ENCODE data around the gene SLC39A11.

SLC39A11 gene

GRCh38 chr17:72972263-72972951 lies 120.1 kb downstream of the SLC39A11 start:
- ChIA-PET POLR2A (no interaction called here), CTCF (interaction anchor here (1.2 kb wide), 1 partner anchor 14 kb away, joined by 6 read pairs; no protein-coding TSS in a partner anchor)
- no peak overlapping the region for H3K4me3 ChIP-seq (ENCODE audit: low read depth, low read length)
- TF ChIP-seq CTCF (IDR thresholded peaks at IDR 0.05; ENCODE audit: insufficient read depth, low read length, missing control alignments): no peak
- DNase-seq (ENCODE audit: low read depth, low spot score): no peak

- no peak for DNase-seq (ENCODE audit: low read depth, low spot score)
- TF ChIP-seq CTCF (IDR thresholded peaks at IDR 0.05; ENCODE audit: insufficient read depth, low read length, missing control alignments): no peak
- H3K4me3 ChIP-seq (ENCODE audit: low read depth, low read length): no peak overlapping the region
- CTCF ChIA-PET: interaction anchor here (1.0 kb wide), 1 partner anchor 218 kb away, joined by 3 read pairs; no protein-coding TSS in a partner anchor
- POLR2A ChIA-PET: no interaction called here
Observed at GRCh38 chr17:72971226-72971880, 121.1 kb downstream of the SLC39A11 start.

- ChIA-PET POLR2A (no interaction called here), CTCF (interaction anchor here (1.0 to 1.7 kb wide), 2 partner anchors 15 to 219 kb away, joined by 3 to 7 read pairs; no protein-coding TSS in a partner anchor)
- H3K4me3 ChIP-seq (ENCODE audit: low read depth, low read length): no peak overlapping the region
- TF ChIP-seq CTCF (IDR thresholded peaks at IDR 0.05; ENCODE audit: insufficient read depth, low read length, missing control alignments): no peak
- no peak for DNase-seq (ENCODE audit: low read depth, low spot score)
Observed at GRCh38 chr17:72970797-72971196, 121.7 kb downstream of the SLC39A11 start.

GRCh38 chr17:72970246-72970645 lies 122.2 kb downstream of the SLC39A11 start:
- DNase-seq (ENCODE audit: low read depth, low spot score): no peak
- no peak for TF ChIP-seq CTCF (IDR thresholded peaks at IDR 0.05; ENCODE audit: insufficient read depth, low read length, missing control alignments)
- ChIA-PET CTCF (interaction anchor here (1.0 to 1.7 kb wide), 2 partner anchors 16 to 219 kb away, joined by 3 to 7 read pairs; no protein-coding TSS in a partner anchor), POLR2A (interaction anchor here (0.6 kb wide), 1 partner anchor 227 kb away, joined by 3 read pairs; no protein-coding TSS in a partner anchor)
- no peak overlapping the region for H3K4me3 ChIP-seq (ENCODE audit: low read depth, low read length)

- DNase-seq (ENCODE audit: low read depth, low spot score): no peak
- POLR2A ChIA-PET: interaction anchor here (0.6 kb wide), 1 partner anchor 228 kb away, joined by 3 read pairs; no protein-coding TSS in a partner anchor
- TF ChIP-seq CTCF (IDR thresholded peaks at IDR 0.05; ENCODE audit: insufficient read depth, low read length, missing control alignments): no peak
- CTCF ChIA-PET: interaction anchor here (1.7 kb wide), 1 partner anchor 17 kb away, joined by 7 read pairs; no protein-coding TSS in a partner anchor
- H3K4me3 ChIP-seq (ENCODE audit: low read depth, low read length): no peak overlapping the region
Observed at GRCh38 chr17:72969293-72969906, 123.1 kb downstream of the SLC39A11 start.

GRCh38 chr17:72968798-72969197 lies 123.7 kb downstream of the SLC39A11 start:
- POLR2A ChIA-PET: no interaction called here

More at GRCh38 chr17:72968798-72969197, 123.7 kb downstream of the SLC39A11 start:
- no peak for DNase-seq (ENCODE audit: low read depth, low spot score)
- no peak overlapping the region for H3K4me3 ChIP-seq (ENCODE audit: low read depth, low read length)
- no peak for TF ChIP-seq CTCF (IDR thresholded peaks at IDR 0.05; ENCODE audit: insufficient read depth, low read length, missing control alignments)
- CTCF ChIA-PET: interaction anchor here (1.1 to 1.7 kb wide), 2 partner anchors 18 to 412 kb away, joined by 4 to 10 read pairs; no protein-coding TSS in a partner anchor

Data from AG04449 (cell line).